HCEC 1CT (cell line): Measurements from ENCODE around the gene CA11.
"Not testable (repeated sequence)": the region's sequence is repeated elsewhere in the genome, so short reads cannot be mapped to it uniquely, and the experiment has no call there.

Experiments
- DNase-seq: peaks from one replicate; pipeline ENCODE4 v3.0.0-alpha.2; 2017

CA11 gene

GRCh38 chr19:48668761-48669160 lies 22.8 kb upstream of the CA11 start:
- DNase-seq = no peak

GRCh38 chr19:48668332-48668731 lies 22.3 kb upstream of the CA11 start:
- no peak for DNase-seq

GRCh38 chr19:48665786-48666185 lies 19.8 kb upstream of the CA11 start:
- DNase-seq = no peak

- no peak for DNase-seq
Observed at GRCh38 chr19:48664476-48664875, 18.5 kb upstream of the CA11 start.

- no peak for DNase-seq
Observed at GRCh38 chr19:48663667-48664066, 17.7 kb upstream of the CA11 start.

- DNase-seq = no peak
Observed at GRCh38 chr19:48661711-48662090, 15.7 kb upstream of the CA11 start.

- peak; percentile 80 for DNase-seq
Observed at GRCh38 chr19:48660852-48661710, 15.1 kb upstream of the CA11 start.

- peak; percentile 18 for DNase-seq
Observed at GRCh38 chr19:48659768-48660167, 13.8 kb upstream of the CA11 start.

- no peak for DNase-seq
Observed at GRCh38 chr19:48658483-48658882, 12.5 kb upstream of the CA11 start.

GRCh38 chr19:48657828-48658227 lies 11.8 kb upstream of the CA11 start:
- DNase-seq = not testable (repeated sequence)

GRCh38 chr19:48656840-48657474 lies 11.0 kb upstream of the CA11 start:
- peak; percentile 91 for DNase-seq

GRCh38 chr19:48654299-48655059 lies 8.5 kb upstream of the CA11 start:
- no peak for DNase-seq

GRCh38 chr19:48651683-48652048 lies 5.7 kb upstream of the CA11 start:
- DNase-seq = no peak

GRCh38 chr19:48650974-48651682 lies 5.1 kb upstream of the CA11 start:
- no peak for DNase-seq

- DNase-seq = no peak
Observed at GRCh38 chr19:48648134-48648533, 2.1 kb upstream of the CA11 start.

- DNase-seq = no peak
Observed at GRCh38 chr19:48646722-48647216, 782 bp upstream of the CA11 start.

- no peak for DNase-seq
Observed at GRCh38 chr19:48645620-48646000, 377 bp downstream of the CA11 start.

- DNase-seq = peak; percentile 58
Observed at GRCh38 chr19:48644839-48645619, 958 bp downstream of the CA11 start.

GRCh38 chr19:48644355-48644754 lies 1.6 kb downstream of the CA11 start:
- DNase-seq = no peak

- no peak for DNase-seq
Observed at GRCh38 chr19:48642862-48643261, 3.1 kb downstream of the CA11 start.

- no peak for DNase-seq
Observed at GRCh38 chr19:48641850-48642249, 4.1 kb downstream of the CA11 start.
